ENCODE results near the gene PDE3A. TPM values are rescaled to one million over a fixed set of nuclear protein-coding genes. Genes with fewer than 3 reads are reported as not detected.
A peak's percentile ranks its signal among the peaks of the same experiment; 100 is the strongest.

Gene PDE3A
- total RNA-seq, 1 donor from 2014 or later, result 18.3 TPM

GRCh38 chr12:20513189-20513588 lies 144.9 kb downstream of the PDE3A start:
- H3K27ac ChIP-seq (ENCODE audit: low read depth, low read length), result no peak overlapping the region
- H3K9me3 ChIP-seq (ENCODE audit: control insufficient read depth in 3 of 3, low read length in 3 of 3), result no peaks in the 10 kb centered on the region
- no peaks in the 10 kb centered on the region for H3K4me1 ChIP-seq (ENCODE audit: control insufficient read depth in 3 of 3, insufficient read depth in 3 of 3, low read length in 3 of 3)
- H3K27me3 ChIP-seq (ENCODE audit: control insufficient read depth in 3 of 3, insufficient read depth in 3 of 3, low read length in 3 of 3), result no peaks in the 10 kb centered on the region
- no peak overlapping the region for H3K9ac ChIP-seq (ENCODE audit: low read depth in 1 of 3, low read length in 3 of 3)
- no peaks in the 10 kb centered on the region for H3K36me3 ChIP-seq (ENCODE audit: control insufficient read depth in 3 of 3, insufficient read depth in 3 of 3, low read length in 3 of 3)
- H3K4me3 ChIP-seq (ENCODE audit: low read length in 3 of 3), result no peak overlapping the region

GRCh38 chr12:20514598-20514997 lies 146.3 kb downstream of the PDE3A start:
- no peak overlapping the region for H3K4me3 ChIP-seq (ENCODE audit: low read length in 3 of 3)
- H3K4me1 ChIP-seq (ENCODE audit: control insufficient read depth in 3 of 3, insufficient read depth in 3 of 3, low read length in 3 of 3), result no peaks in the 10 kb centered on the region
- H3K36me3 ChIP-seq (ENCODE audit: control insufficient read depth in 3 of 3, insufficient read depth in 3 of 3, low read length in 3 of 3), result no peaks in the 10 kb centered on the region
- H3K9ac ChIP-seq (ENCODE audit: low read depth in 1 of 3, low read length in 3 of 3), result no peak overlapping the region
- no peak overlapping the region for H3K27ac ChIP-seq (ENCODE audit: low read depth, low read length)
- H3K9me3 ChIP-seq (ENCODE audit: control insufficient read depth in 3 of 3, low read length in 3 of 3), result no peaks in the 10 kb centered on the region
- H3K27me3 ChIP-seq (ENCODE audit: control insufficient read depth in 3 of 3, insufficient read depth in 3 of 3, low read length in 3 of 3), result no peaks in the 10 kb centered on the region

GRCh38 chr12:20520532-20520931 lies 152.2 kb downstream of the PDE3A start:
- no peak overlapping the region for H3K27ac ChIP-seq (ENCODE audit: low read depth, low read length)
- no peaks in the 10 kb centered on the region for H3K36me3 ChIP-seq (ENCODE audit: control insufficient read depth in 3 of 3, insufficient read depth in 3 of 3, low read length in 3 of 3)
- no peaks in the 10 kb centered on the region for H3K27me3 ChIP-seq (ENCODE audit: control insufficient read depth in 3 of 3, insufficient read depth in 3 of 3, low read length in 3 of 3)
- H3K4me1 ChIP-seq (ENCODE audit: control insufficient read depth in 3 of 3, insufficient read depth in 3 of 3, low read length in 3 of 3), result no peaks in the 10 kb centered on the region
- H3K4me3 ChIP-seq (ENCODE audit: low read length in 3 of 3), result no peak overlapping the region
- H3K9me3 ChIP-seq (ENCODE audit: control insufficient read depth in 3 of 3, low read length in 3 of 3), result no peaks in the 10 kb centered on the region
- H3K9ac ChIP-seq (ENCODE audit: low read depth in 1 of 3, low read length in 3 of 3), result no peak overlapping the region

GRCh38 chr12:20523658-20524057 lies 155.3 kb downstream of the PDE3A start:
- Histone ChIP-seq H3K9ac (ENCODE audit: low read depth in 1 of 3, low read length in 3 of 3) (no peak overlapping the region), H3K27ac (ENCODE audit: low read depth, low read length) (no peak overlapping the region), H3K9me3 (ENCODE audit: control insufficient read depth in 3 of 3, low read length in 3 of 3) (no peaks in the 10 kb centered on the region), H3K4me3 (ENCODE audit: low read length in 3 of 3) (no peak overlapping the region), H3K4me1 (ENCODE audit: control insufficient read depth in 3 of 3, insufficient read depth in 3 of 3, low read length in 3 of 3) (no peaks in the 10 kb centered on the region), H3K36me3 (ENCODE audit: control insufficient read depth in 3 of 3, insufficient read depth in 3 of 3, low read length in 3 of 3) (no peaks in the 10 kb centered on the region), H3K27me3 (ENCODE audit: control insufficient read depth in 3 of 3, insufficient read depth in 3 of 3, low read length in 3 of 3) (no peaks in the 10 kb centered on the region)

GRCh38 chr12:20524113-20524512 lies 155.8 kb downstream of the PDE3A start:
- H3K4me1 ChIP-seq (ENCODE audit: control insufficient read depth in 3 of 3, insufficient read depth in 3 of 3, low read length in 3 of 3), result no peaks in the 10 kb centered on the region
- no peaks in the 10 kb centered on the region for H3K36me3 ChIP-seq (ENCODE audit: control insufficient read depth in 3 of 3, insufficient read depth in 3 of 3, low read length in 3 of 3)
- no peak overlapping the region for H3K27ac ChIP-seq (ENCODE audit: low read depth, low read length)
- H3K4me3 ChIP-seq (ENCODE audit: low read length in 3 of 3), result no peak overlapping the region
- H3K27me3 ChIP-seq (ENCODE audit: control insufficient read depth in 3 of 3, insufficient read depth in 3 of 3, low read length in 3 of 3), result no peaks in the 10 kb centered on the region
- H3K9me3 ChIP-seq (ENCODE audit: control insufficient read depth in 3 of 3, low read length in 3 of 3), result no peaks in the 10 kb centered on the region
- H3K9ac ChIP-seq (ENCODE audit: low read depth in 1 of 3, low read length in 3 of 3), result no peak overlapping the region

- Histone ChIP-seq H3K27me3 (ENCODE audit: control insufficient read depth in 3 of 3, insufficient read depth in 3 of 3, low read length in 3 of 3) (no peaks in the 10 kb centered on the region), H3K9me3 (ENCODE audit: control insufficient read depth in 3 of 3, low read length in 3 of 3) (no peaks in the 10 kb centered on the region), H3K4me3 (ENCODE audit: low read length in 3 of 3) (no peak overlapping the region), H3K27ac (ENCODE audit: low read depth, low read length) (no peak overlapping the region), H3K4me1 (ENCODE audit: control insufficient read depth in 3 of 3, insufficient read depth in 3 of 3, low read length in 3 of 3) (no peaks in the 10 kb centered on the region), H3K36me3 (ENCODE audit: control insufficient read depth in 3 of 3, insufficient read depth in 3 of 3, low read length in 3 of 3) (no peaks in the 10 kb centered on the region), H3K9ac (ENCODE audit: low read depth in 1 of 3, low read length in 3 of 3) (no peak overlapping the region)
Observed at GRCh38 chr12:20525064-20525610, 156.8 kb downstream of the PDE3A start.

GRCh38 chr12:20527417-20528163 lies 159.3 kb downstream of the PDE3A start:
- Histone ChIP-seq H3K4me3 (ENCODE audit: low read length in 3 of 3) (no peak overlapping the region), H3K4me1 (ENCODE audit: control insufficient read depth in 3 of 3, insufficient read depth in 3 of 3, low read length in 3 of 3) (no peaks in the 10 kb centered on the region), H3K36me3 (ENCODE audit: control insufficient read depth in 3 of 3, insufficient read depth in 3 of 3, low read length in 3 of 3) (no peaks in the 10 kb centered on the region), H3K27me3 (ENCODE audit: control insufficient read depth in 3 of 3, insufficient read depth in 3 of 3, low read length in 3 of 3) (no peaks in the 10 kb centered on the region), H3K9ac (ENCODE audit: low read depth in 1 of 3, low read length in 3 of 3) (no peak overlapping the region), H3K9me3 (ENCODE audit: control insufficient read depth in 3 of 3, low read length in 3 of 3) (no peaks in the 10 kb centered on the region), H3K27ac (ENCODE audit: low read depth, low read length) (no peak overlapping the region)

GRCh38 chr12:20528208-20528607 lies 159.9 kb downstream of the PDE3A start:
- Histone ChIP-seq H3K27ac (ENCODE audit: low read depth, low read length) (no peak overlapping the region), H3K9ac (ENCODE audit: low read depth in 1 of 3, low read length in 3 of 3) (no peak overlapping the region), H3K27me3 (ENCODE audit: control insufficient read depth in 3 of 3, insufficient read depth in 3 of 3, low read length in 3 of 3) (no peaks in the 10 kb centered on the region), H3K4me3 (ENCODE audit: low read length in 3 of 3) (no peak overlapping the region), H3K36me3 (ENCODE audit: control insufficient read depth in 3 of 3, insufficient read depth in 3 of 3, low read length in 3 of 3) (no peaks in the 10 kb centered on the region), H3K4me1 (ENCODE audit: control insufficient read depth in 3 of 3, insufficient read depth in 3 of 3, low read length in 3 of 3) (no peaks in the 10 kb centered on the region), H3K9me3 (ENCODE audit: control insufficient read depth in 3 of 3, low read length in 3 of 3) (no peaks in the 10 kb centered on the region)

GRCh38 chr12:20546267-20546666 lies 177.9 kb downstream of the PDE3A start:
- no peaks in the 10 kb centered on the region for H3K27me3 ChIP-seq (ENCODE audit: control insufficient read depth in 3 of 3, insufficient read depth in 3 of 3, low read length in 3 of 3)
- H3K4me3 ChIP-seq (ENCODE audit: low read length in 3 of 3), result no peak overlapping the region
- H3K4me1 ChIP-seq (ENCODE audit: control insufficient read depth in 3 of 3, insufficient read depth in 3 of 3, low read length in 3 of 3), result no peaks in the 10 kb centered on the region
- no peak overlapping the region for H3K9ac ChIP-seq (ENCODE audit: low read depth in 1 of 3, low read length in 3 of 3)
- no peak overlapping the region for H3K27ac ChIP-seq (ENCODE audit: low read depth, low read length)
- H3K9me3 ChIP-seq (ENCODE audit: control insufficient read depth in 3 of 3, low read length in 3 of 3), result no peaks in the 10 kb centered on the region
- H3K36me3 ChIP-seq (ENCODE audit: control insufficient read depth in 3 of 3, insufficient read depth in 3 of 3, low read length in 3 of 3), result no peaks in the 10 kb centered on the region

- Histone ChIP-seq H3K9me3 (ENCODE audit: control insufficient read depth in 3 of 3, low read length in 3 of 3) (no peaks in the 10 kb centered on the region), H3K27ac (ENCODE audit: low read depth, low read length) (no peak overlapping the region), H3K9ac (ENCODE audit: low read depth in 1 of 3, low read length in 3 of 3) (no peak overlapping the region), H3K27me3 (ENCODE audit: control insufficient read depth in 3 of 3, insufficient read depth in 3 of 3, low read length in 3 of 3) (no peaks in the 10 kb centered on the region), H3K36me3 (ENCODE audit: control insufficient read depth in 3 of 3, insufficient read depth in 3 of 3, low read length in 3 of 3) (no peaks in the 10 kb centered on the region), H3K4me3 (ENCODE audit: low read length in 3 of 3) (peak overlapping the region in 1 of 3 donors; percentile 7), H3K4me1 (ENCODE audit: control insufficient read depth in 3 of 3, insufficient read depth in 3 of 3, low read length in 3 of 3) (no peaks in the 10 kb centered on the region)
Observed at GRCh38 chr12:20547816-20548575, 179.7 kb downstream of the PDE3A start.

Measured in skeletal muscle tissue (tissue), 4 donors.